Measurements from ENCODE around the gene FOXS1. TPM values are rescaled to one million over a fixed set of nuclear protein-coding genes. Genes with fewer than 3 reads are reported as not detected.
"Not testable (repeated sequence)": the region's sequence is repeated elsewhere in the genome, so short reads cannot be mapped to it uniquely, and the experiment has no call there.

The FOXS1 gene
- total RNA-seq, 1 donor from 2014 or later: not detected

DNA sequence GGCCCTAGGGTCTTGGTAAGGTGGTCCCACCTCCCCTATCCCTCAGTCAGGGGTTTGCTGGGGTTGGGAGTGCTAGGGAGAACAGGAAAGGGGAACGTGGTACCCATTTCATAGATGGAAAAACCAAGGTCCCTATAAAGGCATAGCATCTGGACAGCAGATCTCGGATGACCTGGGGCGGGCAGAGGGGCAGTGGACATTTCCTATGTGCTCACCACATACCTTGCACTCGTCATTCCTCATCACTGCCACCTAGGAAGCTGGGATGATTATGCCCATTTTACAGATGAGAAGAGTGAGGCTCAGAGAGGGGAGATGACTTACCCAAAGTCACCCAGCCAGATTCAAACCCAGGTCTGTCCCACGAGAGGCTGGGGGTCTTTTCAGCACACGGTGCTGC, 14.2 kb downstream of the FOXS1 start:
- Histone ChIP-seq H3K9me3 (ENCODE audit: low read depth) (no peaks in the 10 kb centered on the region), H3K4me2 (no peak overlapping the region), H3K36me3 (no peaks in the 10 kb centered on the region), H3K27me3 (no peaks in the 10 kb centered on the region), H4K20me1 (ENCODE audit: low read depth) (no peaks in the 10 kb centered on the region), H3F3A (ENCODE audit: low read depth) (no peaks in the 10 kb centered on the region), H3K4me3 (no peak overlapping the region), H3K79me2 (ENCODE audit: low read depth) (no peaks in the 10 kb centered on the region), H3K27ac (no peak overlapping the region), H2AFZ (replicated peaks) (no peak overlapping the region), H3K9ac (no peak overlapping the region), H3K4me1 (peaks cover 6% of the 10 kb centered on the region)
- no peak overlapping the region for H3K4me3 Mint-ChIP-seq
- no peaks in the 10 kb centered on the region for H3K9me3 Mint-ChIP-seq
- peaks cover 5% of the 10 kb centered on the region for H3K27me3 Mint-ChIP-seq (ENCODE audit: insufficient read depth, low read depth)
- TF ChIP-seq EZH2phosphoT487 (IDR thresholded peaks at IDR 0.05) (no peak), EZH2 (IDR thresholded peaks at IDR 0.05) (no peak)
- TF ChIP-seq, protein P1, sequence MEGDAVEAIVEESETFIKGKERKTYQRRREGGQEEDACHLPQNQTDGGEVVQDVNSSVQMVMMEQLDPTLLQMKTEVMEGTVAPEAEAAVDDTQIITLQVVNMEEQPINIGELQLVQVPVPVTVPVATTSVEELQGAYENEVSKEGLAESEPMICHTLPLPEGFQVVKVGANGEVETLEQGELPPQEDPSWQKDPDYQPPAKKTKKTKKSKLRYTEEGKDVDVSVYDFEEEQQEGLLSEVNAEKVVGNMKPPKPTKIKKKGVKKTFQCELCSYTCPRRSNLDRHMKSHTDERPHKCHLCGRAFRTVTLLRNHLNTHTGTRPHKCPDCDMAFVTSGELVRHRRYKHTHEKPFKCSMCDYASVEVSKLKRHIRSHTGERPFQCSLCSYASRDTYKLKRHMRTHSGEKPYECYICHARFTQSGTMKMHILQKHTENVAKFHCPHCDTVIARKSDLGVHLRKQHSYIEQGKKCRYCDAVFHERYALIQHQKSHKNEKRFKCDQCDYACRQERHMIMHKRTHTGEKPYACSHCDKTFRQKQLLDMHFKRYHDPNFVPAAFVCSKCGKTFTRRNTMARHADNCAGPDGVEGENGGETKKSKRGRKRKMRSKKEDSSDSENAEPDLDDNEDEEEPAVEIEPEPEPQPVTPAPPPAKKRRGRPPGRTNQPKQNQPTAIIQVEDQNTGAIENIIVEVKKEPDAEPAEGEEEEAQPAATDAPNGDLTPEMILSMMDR (IDR thresholded peaks at IDR 0.05): no peak
- no peak for DNase-seq (ENCODE audit: low spot score)
- H3K36me3 Mint-ChIP-seq: no peaks in the 10 kb centered on the region
- no peak overlapping the region for H3K27ac Mint-ChIP-seq
- peaks cover 22% of the 10 kb centered on the region for H3K4me1 Mint-ChIP-seq

DNA sequence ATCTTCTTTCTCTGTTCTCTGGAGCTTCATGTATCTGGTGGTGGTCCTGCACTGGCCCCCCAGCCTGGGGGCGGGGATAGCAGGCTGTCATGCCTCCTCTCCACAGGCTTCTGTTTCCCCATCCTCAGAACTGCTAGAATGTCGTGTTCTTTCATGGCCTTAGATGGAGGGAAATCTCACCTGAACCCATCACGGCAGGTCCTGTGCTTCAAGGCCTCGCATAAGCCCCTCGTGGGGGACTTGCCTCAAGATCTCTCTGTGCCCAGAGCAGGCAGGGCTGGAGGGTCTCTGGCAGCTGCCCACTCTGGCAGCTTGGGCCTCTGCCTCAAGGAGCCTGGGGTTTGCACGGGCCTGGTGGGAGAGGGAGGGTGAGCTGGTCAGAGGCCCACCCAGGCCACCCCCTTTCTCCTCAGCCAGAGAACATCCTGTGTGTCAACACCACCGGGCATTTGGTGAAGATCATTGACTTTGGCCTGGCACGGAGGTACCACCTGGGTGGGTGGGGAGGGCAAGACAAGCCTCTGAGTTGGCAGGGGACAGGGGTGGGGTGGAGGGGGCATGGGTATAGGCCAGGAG, 14.9 kb downstream of the FOXS1 start:
- DNase-seq (ENCODE audit: low spot score): no peak
- Histone ChIP-seq H3K79me2 (ENCODE audit: low read depth) (no peaks in the 10 kb centered on the region), H3K4me1 (peaks cover 6% of the 10 kb centered on the region), H2AFZ (replicated peaks) (no peak overlapping the region), H3K36me3 (no peaks in the 10 kb centered on the region), H3K9ac (no peak overlapping the region), H3F3A (ENCODE audit: low read depth) (no peaks in the 10 kb centered on the region), H3K4me3 (no peak overlapping the region), H3K27me3 (no peaks in the 10 kb centered on the region), H3K27ac (no peak overlapping the region), H3K4me2 (no peak overlapping the region), H3K9me3 (ENCODE audit: low read depth) (no peaks in the 10 kb centered on the region), H4K20me1 (ENCODE audit: low read depth) (no peaks in the 10 kb centered on the region)
- H3K4me3 Mint-ChIP-seq: no peak overlapping the region
- no peaks in the 10 kb centered on the region for H3K36me3 Mint-ChIP-seq
- peaks cover 18% of the 10 kb centered on the region for H3K4me1 Mint-ChIP-seq
- no peaks in the 10 kb centered on the region for H3K9me3 Mint-ChIP-seq
- no peak overlapping the region for H3K27ac Mint-ChIP-seq
- peaks cover 5% of the 10 kb centered on the region for H3K27me3 Mint-ChIP-seq (ENCODE audit: insufficient read depth, low read depth)
- no peak for TF ChIP-seq EZH2 (IDR thresholded peaks at IDR 0.05)
- no peak for TF ChIP-seq EZH2phosphoT487 (IDR thresholded peaks at IDR 0.05)
- TF ChIP-seq, protein P1 (IDR thresholded peaks at IDR 0.05): no peak

DNA sequence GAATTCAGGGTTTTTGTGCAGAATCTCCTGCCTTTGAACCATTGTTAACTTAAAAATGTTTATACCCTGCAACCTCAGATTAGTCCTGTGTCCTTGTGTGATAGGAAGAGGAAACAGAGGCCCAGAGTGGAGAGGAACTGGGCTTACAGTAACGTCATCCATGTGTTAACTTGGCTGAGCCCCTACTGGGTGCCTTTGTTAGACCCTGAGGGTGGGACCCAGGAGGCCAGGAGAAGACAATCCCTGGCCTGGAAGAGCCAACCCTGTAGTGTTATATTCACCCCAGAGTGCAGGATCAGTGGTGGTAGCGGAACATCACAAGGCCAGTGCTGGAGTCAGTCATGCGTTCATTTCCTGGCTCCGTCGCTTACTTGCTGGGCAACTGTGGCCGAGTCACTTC, 15.7 kb downstream of the FOXS1 start:
- Mint-ChIP-seq H3K4me1 (peaks cover 11% of the 10 kb centered on the region), H3K27ac (no peak overlapping the region), H3K27me3 (ENCODE audit: insufficient read depth, low read depth) (peaks cover 5% of the 10 kb centered on the region), H3K36me3 (no peaks in the 10 kb centered on the region), H3K9me3 (no peaks in the 10 kb centered on the region), H3K4me3 (no peak overlapping the region)
- Histone ChIP-seq H3F3A (ENCODE audit: low read depth) (no peaks in the 10 kb centered on the region), H4K20me1 (ENCODE audit: low read depth) (no peaks in the 10 kb centered on the region), H3K79me2 (ENCODE audit: low read depth) (no peaks in the 10 kb centered on the region), H3K9me3 (ENCODE audit: low read depth) (no peaks in the 10 kb centered on the region), H3K36me3 (no peaks in the 10 kb centered on the region), H3K4me2 (no peak overlapping the region), H2AFZ (replicated peaks) (no peak overlapping the region), H3K27ac (no peak overlapping the region), H3K27me3 (no peaks in the 10 kb centered on the region), H3K9ac (no peak overlapping the region), H3K4me3 (no peak overlapping the region), H3K4me1 (peaks cover 6% of the 10 kb centered on the region)
- TF ChIP-seq EZH2 (IDR thresholded peaks at IDR 0.05) (no peak), EZH2phosphoT487 (IDR thresholded peaks at IDR 0.05) (no peak)
- TF ChIP-seq, protein P1 (IDR thresholded peaks at IDR 0.05): no peak
- no peak for DNase-seq (ENCODE audit: low spot score)

DNA sequence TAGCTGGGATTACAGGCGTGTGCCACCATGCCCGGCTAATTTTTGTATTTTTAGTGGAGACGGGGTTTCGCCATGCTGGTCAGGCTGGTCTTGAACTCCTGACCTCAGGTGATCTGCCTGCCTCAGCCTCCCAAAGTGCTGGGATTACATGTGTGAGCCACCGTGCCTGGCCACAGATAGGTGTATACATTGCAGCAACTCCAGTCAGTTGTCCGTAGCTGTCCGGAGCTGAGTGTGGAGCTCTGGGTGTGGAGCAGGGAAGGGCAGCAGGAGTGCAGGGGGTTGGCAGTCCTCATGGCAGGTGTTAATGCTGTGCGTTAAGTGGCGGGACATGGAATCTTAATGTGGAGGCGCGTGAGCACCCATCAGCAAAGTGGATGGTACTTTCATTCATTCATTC, 17.4 kb downstream of the FOXS1 start:
- H3K4me3 ChIP-seq; H3K9ac ChIP-seq; H3K79me2 ChIP-seq (ENCODE audit: low read depth); H3K27ac Mint-ChIP-seq; H3K27me3 ChIP-seq; H3K9me3 ChIP-seq (ENCODE audit: low read depth); H3K4me2 ChIP-seq; H3K36me3 ChIP-seq; H3K4me3 Mint-ChIP-seq; H3K4me1 ChIP-seq; H3K27me3 Mint-ChIP-seq (ENCODE audit: insufficient read depth, low read depth); H3K9me3 Mint-ChIP-seq; H4K20me1 ChIP-seq (ENCODE audit: low read depth); H2AFZ ChIP-seq (replicated peaks); H3K27ac ChIP-seq; H3K36me3 Mint-ChIP-seq; H3F3A ChIP-seq (ENCODE audit: low read depth); DNase-seq (ENCODE audit: low spot score): not testable (repeated sequence)
- H3K4me1 Mint-ChIP-seq: peaks cover 18% of the 10 kb centered on the region

All from neural progenitor cell (in vitro differentiated cells).